ENCODE measurements around the gene CCIN.
"Not testable (repeated sequence)": the region's sequence is repeated elsewhere in the genome, so short reads cannot be mapped to it uniquely, and the experiment has no call there.

The CCIN gene

GRCh38 chr9:36177571-36177970 is 8.4 kb downstream of the CCIN start:
- no peak for TF ChIP-seq CTCF (IDR thresholded peaks at IDR 0.05; ENCODE audit: control extremely low read depth, extremely low read depth, low read depth, missing control alignments)
- no peak for DNase-seq (ENCODE audit: extremely low spot score)
- ChIA-PET CTCF (interaction anchor here (0.8 to 3.3 kb wide), 6 partner anchors 11 to 75 kb away, joined by 3 to 17 read pairs (median 4); partner anchors contain the start of gene CLTA), POLR2A (no interaction called here)

- POLR2A ChIA-PET, result not testable (repeated sequence)
- CTCF ChIA-PET, result interaction anchor here (2.8 kb wide), 1 partner anchor 10 kb away, joined by 11 read pairs; the partner anchor contains the start of gene CLTA
Measured at GRCh38 chr9:36180243-36180642, 11.1 kb downstream of the CCIN start.

GRCh38 chr9:36187414-36187813 is 18.2 kb downstream of the CCIN start:
- no peak for DNase-seq (ENCODE audit: extremely low spot score)
- no peak for TF ChIP-seq CTCF (IDR thresholded peaks at IDR 0.05; ENCODE audit: control extremely low read depth, extremely low read depth, low read depth, missing control alignments)
- CTCF ChIA-PET, result interaction anchor here (0.8 to 1.0 kb wide), 2 partner anchors 141 to 1071 kb away, joined by 3 to 5 read pairs; no protein-coding TSS in a partner anchor
- POLR2A ChIA-PET, result no interaction called here

More at GRCh38 chr9:36180243-36180642, 11.1 kb downstream of the CCIN start:
- not testable (repeated sequence) for DNase-seq (ENCODE audit: extremely low spot score)

- no peak for DNase-seq (ENCODE audit: extremely low spot score)
- ChIA-PET CTCF (interaction anchor here (1.0 to 5.2 kb wide), 4 partner anchors 11 to 1071 kb away, joined by 3 to 44 read pairs (median 19); no protein-coding TSS in a partner anchor), POLR2A (no interaction called here)
- TF ChIP-seq CTCF (IDR thresholded peaks at IDR 0.05; ENCODE audit: control extremely low read depth, extremely low read depth, low read depth, missing control alignments), result no peak
Measured at GRCh38 chr9:36188212-36188611, 19.0 kb downstream of the CCIN start.

- no peak for TF ChIP-seq CTCF (IDR thresholded peaks at IDR 0.05; ENCODE audit: control extremely low read depth, extremely low read depth, low read depth, missing control alignments)
- ChIA-PET CTCF (interaction anchor here (0.7 to 5.5 kb wide), 27 partner anchors 9 to 1222 kb away, joined by 3 to 44 read pairs (median 5); partner anchors contain the start of gene CCIN), POLR2A (interaction anchor here (0.5 to 1.8 kb wide), 9 partner anchors 16 to 437 kb away, joined by 3 to 8 read pairs (median 4); partner anchors contain the start of gene GNE)
- DNase-seq (ENCODE audit: extremely low spot score), result no peak
Measured at GRCh38 chr9:36189976-36190375, 20.8 kb downstream of the CCIN start.

- ChIA-PET POLR2A (interaction anchor here (0.5 to 1.8 kb wide), 8 partner anchors 16 to 436 kb away, joined by 3 to 8 read pairs (median 4); partner anchors contain the start of gene GNE), CTCF (interaction anchor here (0.6 to 5.5 kb wide), 29 partner anchors 9 to 1221 kb away, joined by 3 to 44 read pairs (median 3); no protein-coding TSS in a partner anchor)
- peak; percentile 39 for TF ChIP-seq CTCF (IDR thresholded peaks at IDR 0.05; ENCODE audit: control extremely low read depth, extremely low read depth, low read depth, missing control alignments)
- DNase-seq (ENCODE audit: extremely low spot score), result peak; percentile 99
Measured at GRCh38 chr9:36190388-36191289, 21.5 kb downstream of the CCIN start, which contains the start of gene CLTA. CLTA (plus strand) TSS chr9:36190921; CDS start chr9:36191057, 136 bp downstream.

Data from GM10248 (cell line).